ENCODE measurements around the gene STOX2. TPM values are rescaled to one million over a fixed set of nuclear protein-coding genes. Genes with fewer than 3 reads are reported as not detected.

Gene STOX2
- total RNA-seq, 2 donors from 2014 or later = not detected

GRCh38 chr4:183906739-183907651, 1.9 kb downstream of the STOX2 start:
- H3K4me3 Mint-ChIP-seq = no peak overlapping the region
- H3K9me3 Mint-ChIP-seq = no peaks in the 10 kb centered on the region
- H3K27me3 Mint-ChIP-seq = peaks cover 41 to 63% of the 10 kb centered on the region in 2 donors
- no peaks in the 10 kb centered on the region for H3K36me3 Mint-ChIP-seq
- H3K4me1 Mint-ChIP-seq (ENCODE audit: low read depth in 2 of 2) = no peaks in the 10 kb centered on the region
- ATAC-seq = peak in 1 of 2 donors; percentile 14
- H3K27ac Mint-ChIP-seq = no peak overlapping the region
- no peak for DNase-seq (ENCODE audit: low spot score)

DNA sequence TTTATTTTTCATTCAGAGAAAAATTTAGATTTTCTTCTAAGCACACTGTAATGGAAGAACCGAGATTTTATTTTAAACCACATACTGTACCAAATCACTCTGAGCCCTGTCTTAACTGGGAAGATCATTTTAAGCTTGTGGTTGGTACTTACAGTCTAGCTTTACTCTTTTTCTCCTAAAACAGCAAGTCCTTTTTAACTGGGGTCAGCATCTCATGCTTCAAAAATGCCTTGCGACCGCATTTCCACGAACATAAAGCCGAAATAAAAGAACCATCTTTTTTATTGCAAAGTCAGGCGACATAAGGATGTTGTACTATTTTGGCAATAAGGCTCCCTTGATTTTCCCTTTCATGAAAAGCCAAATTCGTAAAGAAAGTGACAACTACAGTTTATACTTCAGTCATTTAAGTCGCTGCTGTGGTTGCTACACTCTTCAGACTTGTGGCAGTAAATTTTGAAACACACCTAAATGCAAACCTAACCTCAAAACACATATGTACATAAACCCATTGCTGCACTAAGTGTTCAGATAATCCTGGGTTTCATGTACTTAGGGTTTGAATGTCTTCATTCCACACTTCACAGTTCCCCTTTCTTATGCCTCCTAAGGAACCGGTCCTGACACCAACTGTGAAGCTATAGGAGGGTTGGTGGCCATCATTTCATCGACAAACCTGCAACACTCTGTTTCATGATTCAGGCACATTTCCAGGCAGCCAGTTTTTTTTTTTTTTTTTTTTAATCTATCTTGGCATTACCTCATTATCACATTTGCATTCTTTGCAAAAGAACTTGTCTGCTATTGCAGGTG, 3.0 kb downstream of the STOX2 start:
- peaks cover 36 to 54% of the 10 kb centered on the region in 2 donors for H3K27me3 Mint-ChIP-seq
- H3K27ac Mint-ChIP-seq = no peak overlapping the region
- H3K9me3 Mint-ChIP-seq = no peaks in the 10 kb centered on the region

GRCh38 chr4:183909187-183909586, 4.1 kb downstream of the STOX2 start:
- H3K4me1 Mint-ChIP-seq (ENCODE audit: low read depth in 2 of 2) = no peaks in the 10 kb centered on the region
- DNase-seq (ENCODE audit: low spot score) (no peak), ATAC-seq (no peak)
- no peaks in the 10 kb centered on the region for H3K36me3 Mint-ChIP-seq
- H3K27me3 Mint-ChIP-seq = peaks cover 30 to 44% of the 10 kb centered on the region in 2 donors
- H3K9me3 Mint-ChIP-seq = no peaks in the 10 kb centered on the region
- no peak overlapping the region for H3K27ac Mint-ChIP-seq
- H3K4me3 Mint-ChIP-seq = no peak overlapping the region

More for the DNA sequence above, 3.0 kb downstream of the STOX2 start:
- no peaks in the 10 kb centered on the region for H3K4me1 Mint-ChIP-seq (ENCODE audit: low read depth in 2 of 2)
- H3K36me3 Mint-ChIP-seq = no peaks in the 10 kb centered on the region
- ATAC-seq = no peak
- DNase-seq (ENCODE audit: low spot score) = no peak
- no peak overlapping the region for H3K4me3 Mint-ChIP-seq

DNA sequence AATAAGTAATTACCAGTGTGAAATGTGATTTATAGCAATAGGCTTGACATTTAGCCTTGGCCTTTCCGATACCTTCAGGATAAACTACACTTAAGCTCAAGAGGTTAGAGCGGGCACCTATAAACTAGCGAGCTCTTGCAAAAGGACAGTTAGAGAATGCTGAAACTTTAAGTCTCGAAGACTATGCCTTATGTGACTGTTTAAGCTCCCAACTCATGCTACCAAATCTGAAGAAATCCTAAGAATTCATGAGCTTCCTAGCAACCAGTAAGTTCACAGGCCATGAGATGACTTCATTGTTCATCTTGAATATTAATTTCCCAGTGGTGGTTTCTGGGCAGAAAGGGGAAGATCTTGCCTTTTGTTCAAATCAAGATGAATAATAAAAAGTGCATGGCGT, 4.7 kb downstream of the STOX2 start:
- Mint-ChIP-seq H3K27ac (no peak overlapping the region), H3K4me3 (no peak overlapping the region), H3K9me3 (no peaks in the 10 kb centered on the region), H3K4me1 (ENCODE audit: low read depth in 2 of 2) (no peaks in the 10 kb centered on the region), H3K36me3 (no peaks in the 10 kb centered on the region), H3K27me3 (peaks cover 26 to 38% of the 10 kb centered on the region in 2 donors)
- no peak for ATAC-seq
- DNase-seq (ENCODE audit: low spot score) = no peak

DNA sequence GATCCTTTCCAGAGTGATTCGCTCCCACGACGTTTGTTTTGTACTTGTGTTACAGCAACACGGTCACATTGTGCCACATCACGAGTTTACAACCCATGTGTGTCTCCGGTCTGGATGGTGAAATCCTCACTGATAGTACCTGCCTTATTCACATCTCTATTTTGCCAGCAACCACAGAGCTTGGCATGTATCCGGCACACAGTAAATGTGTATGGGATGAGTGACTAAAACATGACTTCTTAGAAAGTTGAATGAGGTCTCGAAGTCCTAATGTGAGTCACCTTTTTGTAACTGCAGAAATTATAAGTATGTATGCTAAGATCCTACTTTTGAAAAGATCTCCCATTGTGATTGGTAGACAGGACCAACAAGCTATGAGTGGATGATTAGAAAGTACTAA, 7.5 kb downstream of the STOX2 start:
- DNase-seq (ENCODE audit: low spot score) (no peak), ATAC-seq (no peak)
- H3K36me3 Mint-ChIP-seq = no peaks in the 10 kb centered on the region
- H3K9me3 Mint-ChIP-seq = no peaks in the 10 kb centered on the region
- no peak overlapping the region for H3K4me3 Mint-ChIP-seq
- H3K27ac Mint-ChIP-seq = no peak overlapping the region
- peaks cover 19 to 29% of the 10 kb centered on the region in 2 donors for H3K27me3 Mint-ChIP-seq
- H3K4me1 Mint-ChIP-seq (ENCODE audit: low read depth in 2 of 2) = no peaks in the 10 kb centered on the region

DNA sequence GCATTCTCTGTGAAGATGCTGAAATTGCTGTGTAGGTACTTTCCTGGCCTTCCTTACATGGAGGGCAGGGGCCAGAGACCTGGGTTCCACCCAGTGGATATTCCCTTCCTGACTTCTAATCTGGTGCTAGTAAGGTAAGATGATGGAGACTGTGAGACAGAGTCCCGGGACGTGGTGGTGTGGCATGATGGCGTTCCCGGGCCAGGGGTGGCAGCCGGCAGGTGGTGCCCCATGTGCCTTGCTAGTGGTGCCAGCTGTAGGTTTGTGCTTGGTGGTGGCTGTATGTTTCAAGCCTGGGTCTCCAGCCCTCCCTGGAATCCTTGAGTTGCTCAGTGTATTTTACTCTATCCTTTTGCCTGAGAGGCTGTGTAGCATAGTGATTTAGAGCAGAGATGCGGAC, 10.9 kb downstream of the STOX2 start:
- Mint-ChIP-seq H3K4me1 (ENCODE audit: low read depth in 2 of 2) (no peaks in the 10 kb centered on the region), H3K27ac (no peak overlapping the region), H3K9me3 (no peaks in the 10 kb centered on the region), H3K36me3 (no peaks in the 10 kb centered on the region), H3K27me3 (peaks cover 4 to 13% of the 10 kb centered on the region in 2 donors), H3K4me3 (no peak overlapping the region)
- ATAC-seq (no peak), DNase-seq (ENCODE audit: low spot score) (no peak)

- no peaks in the 10 kb centered on the region for H3K4me1 Mint-ChIP-seq (ENCODE audit: low read depth in 2 of 2)
- H3K36me3 Mint-ChIP-seq = no peaks in the 10 kb centered on the region
- no peak overlapping the region for H3K27ac Mint-ChIP-seq
- H3K9me3 Mint-ChIP-seq = no peaks in the 10 kb centered on the region
- ATAC-seq (no peak), DNase-seq (ENCODE audit: low spot score) (no peak)
- peaks cover 9 to 22% of the 10 kb centered on the region in 2 donors for H3K27me3 Mint-ChIP-seq
- no peak overlapping the region for H3K4me3 Mint-ChIP-seq
These were observed 13.6 kb downstream of the STOX2 start for GRCh38 chr4:183918696-183919095.

DNA sequence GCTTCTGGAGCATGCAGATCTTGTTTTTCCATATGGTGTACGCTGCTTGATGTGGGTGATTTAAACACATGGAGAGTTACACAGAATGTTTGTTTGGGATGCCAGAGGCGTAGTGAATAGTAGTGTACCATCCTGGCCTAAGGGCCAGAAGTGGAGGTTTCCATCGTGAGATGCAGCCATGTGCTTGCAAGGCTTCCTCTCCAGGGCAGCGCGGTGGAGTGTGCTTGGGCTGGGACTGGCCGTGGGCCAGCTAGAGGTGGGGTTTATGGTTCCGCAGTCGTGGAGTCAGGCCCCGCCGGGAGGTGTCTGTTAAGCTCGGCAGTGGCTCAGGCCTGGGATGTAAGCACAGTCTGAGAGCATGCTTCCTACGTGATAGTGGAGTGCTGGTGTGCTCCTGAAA, 14.0 kb downstream of the STOX2 start:
- no peak overlapping the region for H3K4me3 Mint-ChIP-seq
- H3K36me3 Mint-ChIP-seq = no peaks in the 10 kb centered on the region
- no peaks in the 10 kb centered on the region for H3K9me3 Mint-ChIP-seq
- ATAC-seq = peak in 1 of 2 donors; percentile 61
- no peak for DNase-seq (ENCODE audit: low spot score)
- H3K4me1 Mint-ChIP-seq (ENCODE audit: low read depth in 2 of 2) = no peaks in the 10 kb centered on the region
- H3K27ac Mint-ChIP-seq = no peak overlapping the region
- H3K27me3 Mint-ChIP-seq = peaks cover 11 to 23% of the 10 kb centered on the region in 2 donors

DNA sequence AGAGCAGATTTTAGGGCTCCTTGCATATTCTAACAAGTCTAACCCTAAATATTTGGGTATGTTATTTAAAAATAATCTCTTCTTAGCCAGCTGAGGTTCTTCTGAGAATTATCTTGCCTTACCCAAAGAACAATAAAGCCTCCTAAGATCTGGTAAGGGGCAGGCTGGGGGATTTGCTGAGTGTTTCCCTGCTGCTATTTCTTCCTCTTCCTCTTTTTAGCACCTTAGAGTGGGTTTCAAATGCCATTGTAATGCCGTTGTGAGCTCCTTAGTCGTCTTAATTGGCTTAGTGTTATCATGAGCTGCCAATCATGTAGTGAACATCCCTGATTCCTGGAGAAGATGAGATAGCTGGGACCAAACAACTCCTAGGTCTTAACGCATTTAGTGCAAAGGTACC, 15.4 kb downstream of the STOX2 start:
- no peaks in the 10 kb centered on the region for H3K9me3 Mint-ChIP-seq
- ATAC-seq = no peak
- H3K27me3 Mint-ChIP-seq = peaks cover 16 to 30% of the 10 kb centered on the region in 2 donors
- no peak overlapping the region for H3K4me3 Mint-ChIP-seq
- DNase-seq (ENCODE audit: low spot score) = no peak
- no peaks in the 10 kb centered on the region for H3K4me1 Mint-ChIP-seq (ENCODE audit: low read depth in 2 of 2)
- H3K27ac Mint-ChIP-seq = no peak overlapping the region
- no peaks in the 10 kb centered on the region for H3K36me3 Mint-ChIP-seq

DNA sequence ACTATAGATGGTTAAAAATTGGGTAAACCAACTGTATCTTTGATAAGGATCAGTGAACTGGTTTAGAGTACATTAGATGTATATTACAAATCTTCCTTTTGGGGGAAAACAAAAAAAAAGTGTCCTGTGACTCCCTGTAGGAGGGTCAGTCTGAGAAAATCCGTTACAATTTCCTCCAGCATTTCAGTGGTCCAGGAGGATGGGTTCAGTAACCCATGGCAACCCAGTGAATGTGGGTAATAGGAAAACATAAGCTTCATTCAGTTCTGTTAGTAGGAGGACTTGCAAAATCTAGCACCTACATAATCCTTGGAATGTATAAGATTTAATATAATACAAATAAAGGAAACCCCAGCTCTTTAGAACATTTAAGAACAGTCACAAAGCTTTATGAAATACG, 16.2 kb downstream of the STOX2 start:
- DNase-seq (ENCODE audit: low spot score) = no peak
- Mint-ChIP-seq H3K4me3 (no peak overlapping the region), H3K4me1 (ENCODE audit: low read depth in 2 of 2) (no peaks in the 10 kb centered on the region), H3K9me3 (no peaks in the 10 kb centered on the region), H3K27me3 (peaks cover 16 to 30% of the 10 kb centered on the region in 2 donors), H3K27ac (no peak overlapping the region), H3K36me3 (no peaks in the 10 kb centered on the region)
- no peak for ATAC-seq

- Mint-ChIP-seq H3K9me3 (no peaks in the 10 kb centered on the region), H3K36me3 (no peaks in the 10 kb centered on the region), H3K27me3 (peaks cover 13 to 24% of the 10 kb centered on the region in 2 donors), H3K27ac (no peak overlapping the region), H3K4me1 (ENCODE audit: low read depth in 2 of 2) (no peaks in the 10 kb centered on the region), H3K4me3 (no peak overlapping the region)
- DNase-seq (ENCODE audit: low spot score) (no peak), ATAC-seq (peak in 1 of 2 donors; percentile 46)
These were observed 19.4 kb downstream of the STOX2 start for GRCh38 chr4:183924362-183925044.

GRCh38 chr4:183926950-183927349, 21.8 kb downstream of the STOX2 start:
- ATAC-seq = no peak
- no peak for DNase-seq (ENCODE audit: low spot score)
- H3K4me3 Mint-ChIP-seq = no peak overlapping the region
- H3K27ac Mint-ChIP-seq = no peak overlapping the region
- no peaks in the 10 kb centered on the region for H3K9me3 Mint-ChIP-seq
- no peaks in the 10 kb centered on the region for H3K4me1 Mint-ChIP-seq (ENCODE audit: low read depth in 2 of 2)
- peaks cover 13 to 23% of the 10 kb centered on the region in 2 donors for H3K27me3 Mint-ChIP-seq
- no peaks in the 10 kb centered on the region for H3K36me3 Mint-ChIP-seq

DNA sequence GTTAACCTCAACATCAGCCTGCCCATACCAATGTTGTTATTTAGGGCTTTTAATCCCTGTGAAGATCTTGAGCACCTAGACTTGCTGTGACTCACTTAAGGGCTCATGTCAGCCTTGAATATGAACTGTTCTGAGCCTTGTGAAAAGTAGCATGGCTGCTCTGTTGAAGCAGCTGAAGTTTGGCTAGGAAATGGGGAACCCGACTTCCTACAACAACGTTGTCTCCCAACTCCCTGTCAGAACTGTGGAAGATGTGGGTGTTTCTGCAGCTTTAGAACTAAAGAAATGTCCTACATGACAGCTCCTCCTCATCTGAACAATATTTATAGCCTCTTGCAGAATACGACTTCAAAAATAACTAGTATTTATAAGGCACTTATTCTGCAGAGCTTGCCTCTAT, 27.5 kb downstream of the STOX2 start:
- Mint-ChIP-seq H3K9me3 (no peaks in the 10 kb centered on the region), H3K4me3 (no peak overlapping the region), H3K27ac (no peak overlapping the region), H3K27me3 (peaks cover 3 to 8% of the 10 kb centered on the region in 2 donors), H3K4me1 (ENCODE audit: low read depth in 2 of 2) (no peaks in the 10 kb centered on the region), H3K36me3 (no peaks in the 10 kb centered on the region)
- no peak for DNase-seq (ENCODE audit: low spot score)
- ATAC-seq = no peak
